AG04450 (cell line): Measurements from ENCODE around the gene SLC30A3. TPM values are rescaled to one million over a fixed set of nuclear protein-coding genes. Genes with fewer than 3 reads are reported as not detected.

Experiments
- CTCF ChIA-PET: fragments of 300-600, 350-600 bp; formaldehyde crosslinking; extraction: SDS; loops from one replicate; lab custom pipeline; 2022; ENCODE audit warnings: antibody characterized with exemption, inconsistent platforms; lab: Charles Lee
- POLR2A ChIA-PET: fragments of 350-600 bp; formaldehyde crosslinking; extraction: SDS; loops from one replicate; lab custom pipeline; 2021; ENCODE audit warnings: antibody characterized with exemption, inconsistent platforms; lab: Yijun Ruan, JAX
- DNase-seq: peaks from one replicate; pipeline ENCODE4 v3.0.0-alpha.2; 2011; ENCODE audit warnings: low read depth, low spot score
- H3K27ac ChIP-seq: one replicate; pipeline ENCODE4 v1.5.1; 2012; ENCODE audit warnings: low read depth, low read length, control low read depth
- H3K27me3 ChIP-seq: one replicate; pipeline ENCODE4 v1.6.0; 2012; ENCODE audit warnings: low read length; ENCODE audit not compliant: control insufficient read depth, insufficient read depth
- H3K4me3 ChIP-seq: 2 replicates; pipeline ENCODE4 v1.5.1; 2011; ENCODE audit warnings: mild to moderate bottlenecking, low read depth, low read length, control low read depth
- H3K9me3 ChIP-seq: 2 replicates; pipeline ENCODE4 v1.5.1; 2012; ENCODE audit warnings: low read length; ENCODE audit not compliant: control insufficient read depth, insufficient read depth
- polyA plus RNA-seq: library from polyadenylated mRNA; depleted of rRNA; stranded (reverse); fragments of >200 nt; gene quantifications from 2 replicates; pipeline ENCODE4 v1.2.3, GENCODE V29; 2011
- TF ChIP-seq, protein P1 (sequence below): IDR thresholded peaks from 2 replicates; pipeline ENCODE4 v1.5.1; 2011; ENCODE audit warnings: low read depth, low read length, control low read depth, inconsistent platforms

The SLC30A3 gene
- polyA plus RNA-seq, 1 experiment, result 0.07 TPM

DNA sequence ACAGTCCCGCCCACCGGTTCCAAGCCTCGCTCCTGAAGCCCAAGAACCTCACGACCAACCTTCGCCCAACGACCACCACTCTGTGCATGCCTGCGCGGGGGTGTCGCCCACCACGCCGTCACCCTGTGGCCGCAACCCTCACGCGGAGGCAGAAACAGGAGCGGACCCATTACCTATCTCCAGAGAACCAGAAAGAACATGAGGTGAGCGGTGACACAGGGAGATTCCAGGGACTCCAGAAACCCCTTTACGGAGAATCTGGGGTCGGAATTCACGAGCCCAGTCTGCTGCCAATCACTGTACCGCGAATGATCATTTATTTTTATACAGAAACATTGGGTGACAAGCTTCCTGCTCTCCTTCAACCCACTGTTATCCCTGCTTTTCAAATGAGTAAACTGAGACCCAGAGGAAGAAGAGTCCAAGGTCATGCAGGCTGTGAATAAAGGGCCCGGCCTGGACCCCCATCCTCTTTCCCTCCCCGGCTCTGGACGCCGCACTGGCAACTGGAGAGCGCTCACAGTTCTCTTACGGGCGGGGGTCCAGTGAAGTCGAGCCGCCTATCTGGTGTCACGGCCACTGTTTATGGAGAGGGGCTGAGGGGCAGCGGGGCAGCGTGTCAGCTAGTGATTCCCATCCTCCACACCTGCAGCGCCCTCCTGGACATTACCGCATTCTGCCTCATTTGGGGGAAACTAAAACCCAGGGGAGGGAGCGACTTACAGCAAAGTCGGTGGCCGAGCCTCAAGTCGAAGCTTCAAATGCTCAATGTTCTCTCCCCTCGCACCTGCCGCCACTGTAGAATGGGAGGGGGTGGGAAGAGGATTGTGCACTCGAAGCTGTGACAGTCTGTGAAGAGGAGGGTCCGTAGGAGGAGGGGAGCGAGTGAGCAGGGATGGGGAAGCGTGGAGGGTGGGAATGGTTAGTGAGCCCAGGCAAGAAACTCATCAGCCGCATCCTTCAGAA lies 723 bp upstream of the SLC30A3 start:
- Histone ChIP-seq H3K4me3 (peak overlapping the region; percentile 38), H3K27ac (no peak overlapping the region), H3K27me3 (peaks cover 75% of the 10 kb centered on the region), H3K9me3 (no peaks in the 10 kb centered on the region)
- TF ChIP-seq, protein P1, sequence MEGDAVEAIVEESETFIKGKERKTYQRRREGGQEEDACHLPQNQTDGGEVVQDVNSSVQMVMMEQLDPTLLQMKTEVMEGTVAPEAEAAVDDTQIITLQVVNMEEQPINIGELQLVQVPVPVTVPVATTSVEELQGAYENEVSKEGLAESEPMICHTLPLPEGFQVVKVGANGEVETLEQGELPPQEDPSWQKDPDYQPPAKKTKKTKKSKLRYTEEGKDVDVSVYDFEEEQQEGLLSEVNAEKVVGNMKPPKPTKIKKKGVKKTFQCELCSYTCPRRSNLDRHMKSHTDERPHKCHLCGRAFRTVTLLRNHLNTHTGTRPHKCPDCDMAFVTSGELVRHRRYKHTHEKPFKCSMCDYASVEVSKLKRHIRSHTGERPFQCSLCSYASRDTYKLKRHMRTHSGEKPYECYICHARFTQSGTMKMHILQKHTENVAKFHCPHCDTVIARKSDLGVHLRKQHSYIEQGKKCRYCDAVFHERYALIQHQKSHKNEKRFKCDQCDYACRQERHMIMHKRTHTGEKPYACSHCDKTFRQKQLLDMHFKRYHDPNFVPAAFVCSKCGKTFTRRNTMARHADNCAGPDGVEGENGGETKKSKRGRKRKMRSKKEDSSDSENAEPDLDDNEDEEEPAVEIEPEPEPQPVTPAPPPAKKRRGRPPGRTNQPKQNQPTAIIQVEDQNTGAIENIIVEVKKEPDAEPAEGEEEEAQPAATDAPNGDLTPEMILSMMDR, result no peak
- ChIA-PET POLR2A (interaction anchor here (0.6 kb wide), 1 partner anchor 10 kb away, joined by 3 read pairs; no protein-coding TSS in a partner anchor), CTCF (interaction anchor here (1.0 kb wide), 1 partner anchor 15 kb away, joined by 3 read pairs; no protein-coding TSS in a partner anchor)
- DNase-seq, result no peak

DNA sequence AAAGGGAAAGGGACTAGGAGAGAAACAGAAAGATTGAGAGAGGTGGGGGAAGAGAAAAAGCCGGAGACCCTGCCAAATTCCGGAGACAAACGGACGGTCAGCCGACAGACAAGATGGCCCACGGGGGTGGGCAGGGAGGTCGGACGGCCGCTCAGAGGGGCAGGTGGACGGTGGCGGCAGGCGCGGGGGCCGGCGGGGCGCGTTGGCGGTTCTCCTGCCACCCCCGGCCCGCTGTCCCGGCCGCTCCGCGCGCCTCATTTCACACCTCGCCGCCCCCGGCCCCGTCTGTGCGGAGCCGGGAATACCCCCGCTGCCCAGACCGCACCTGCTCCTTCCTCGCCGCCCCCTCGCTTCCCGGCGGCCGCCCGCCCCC lies 935 bp downstream of the SLC30A3 start:
- H3K27me3 ChIP-seq, result peaks cover 69% of the 10 kb centered on the region
- H3K27ac ChIP-seq, result no peak overlapping the region
- TF ChIP-seq, protein P1, result no peak
- H3K4me3 ChIP-seq, result no peak overlapping the region
- CTCF ChIA-PET, result no interaction called here
- H3K9me3 ChIP-seq, result no peaks in the 10 kb centered on the region
- DNase-seq, result no peak
- POLR2A ChIA-PET, result no interaction called here

DNA sequence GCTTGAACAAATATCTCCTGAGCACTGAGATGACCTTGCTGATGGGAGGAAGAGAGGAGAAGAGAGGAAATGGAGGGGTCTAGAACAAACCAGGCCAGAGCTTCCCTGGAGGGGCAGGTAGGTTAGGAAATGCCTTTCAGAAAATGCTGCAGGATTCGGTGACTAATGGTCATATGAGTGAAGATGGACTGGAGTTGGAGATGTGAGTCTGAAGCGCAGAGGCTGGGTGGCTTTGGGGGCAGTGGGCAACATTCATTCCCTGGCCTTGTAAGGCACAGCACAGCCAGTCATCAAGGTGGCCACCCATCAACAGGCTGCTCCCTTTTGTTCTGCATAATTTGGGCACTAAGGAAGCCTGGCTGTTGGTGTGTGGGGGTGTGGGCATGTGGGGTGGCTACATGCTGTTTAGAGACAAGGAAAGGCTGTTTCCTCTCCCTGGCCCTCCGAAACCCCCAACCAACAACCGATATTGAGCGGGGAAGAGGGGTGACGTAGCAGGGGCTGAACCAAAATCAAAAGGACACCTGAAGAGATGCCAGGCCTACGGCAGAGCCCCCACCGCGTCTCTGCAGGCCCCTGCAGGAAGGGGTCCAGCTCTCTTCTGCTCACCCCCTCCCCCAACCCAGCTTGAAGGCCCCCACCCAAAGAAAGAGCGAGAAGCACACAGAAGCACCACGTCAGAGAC lies 1.5 kb downstream of the SLC30A3 start:
- Histone ChIP-seq H3K4me3 (no peak overlapping the region), H3K27ac (no peak overlapping the region), H3K9me3 (no peaks in the 10 kb centered on the region), H3K27me3 (peaks cover 69% of the 10 kb centered on the region)
- POLR2A ChIA-PET, result no interaction called here
- DNase-seq, result no peak
- TF ChIP-seq, protein P1, result no peak
- CTCF ChIA-PET, result no interaction called here

DNA sequence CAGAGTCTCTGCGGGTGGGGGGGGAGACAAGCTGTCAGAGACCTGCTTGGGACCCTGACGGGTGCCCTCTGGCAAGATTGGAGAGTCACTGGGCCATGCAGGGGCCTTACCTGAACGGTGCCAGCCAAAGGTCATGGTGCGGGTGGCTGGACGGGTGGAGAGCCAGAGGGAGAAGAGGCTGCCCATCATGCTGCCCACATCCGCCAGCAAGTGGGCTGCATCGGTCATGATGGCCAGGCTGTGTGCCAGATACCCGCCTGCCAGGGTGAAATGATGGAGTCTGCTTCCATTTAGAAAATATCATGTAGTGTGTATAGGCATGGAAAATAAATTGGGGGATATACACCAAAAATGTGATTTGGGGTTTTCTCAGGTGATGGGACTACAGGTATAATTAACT lies 4.8 kb downstream of the SLC30A3 start:
- no peak overlapping the region for H3K4me3 ChIP-seq
- TF ChIP-seq, protein P1, result no peak
- H3K9me3 ChIP-seq, result no peaks in the 10 kb centered on the region
- H3K27me3 ChIP-seq, result peaks cover 41% of the 10 kb centered on the region
- CTCF ChIA-PET, result no interaction called here
- no peak overlapping the region for H3K27ac ChIP-seq
- no peak for DNase-seq
- POLR2A ChIA-PET, result interaction anchor here (0.5 kb wide), 1 partner anchor 10 kb away, joined by 6 read pairs; no protein-coding TSS in a partner anchor
